IPS-20b (cell line): ENCODE measurements around the gene SEPTIN8.

Experiments used
- H3K27ac ChIP-seq: one replicate; pipeline ENCODE4 v1.5.1; 2013; ENCODE audit warnings: low read length
- H3K27me3 ChIP-seq: 2 replicates; pipeline ENCODE4 v1.6.1; 2013; ENCODE audit warnings: mild to moderate bottlenecking, low read length, inconsistent platforms; ENCODE audit not compliant: insufficient read depth
- H3K36me3 ChIP-seq: 2 replicates; pipeline ENCODE4 v1.6.1; 2013; ENCODE audit warnings: low read depth, mild to moderate bottlenecking, inconsistent platforms, low read length, moderate library complexity; ENCODE audit not compliant: insufficient read depth
- H3K4me1 ChIP-seq: 2 replicates; pipeline ENCODE4 v1.6.1; 2013; ENCODE audit warnings: mild to moderate bottlenecking, control low read depth, inconsistent platforms, low read length, moderate library complexity; ENCODE audit not compliant: insufficient read depth
- H3K4me3 ChIP-seq: 2 replicates; pipeline ENCODE4 v1.5.1; 2013; ENCODE audit warnings: mild to moderate bottlenecking, low read length, inconsistent platforms
- H3K9ac ChIP-seq: 2 replicates; pipeline ENCODE4 v1.6.1; 2013; ENCODE audit warnings: low read depth, mild to moderate bottlenecking, inconsistent platforms, low read length, moderate library complexity
- H3K9me3 ChIP-seq: 2 replicates; pipeline ENCODE4 v1.6.1; 2013; ENCODE audit warnings: mild to moderate bottlenecking, low read depth, low read length, inconsistent platforms; ENCODE audit not compliant: insufficient read depth

Gene SEPTIN8

GRCh38 chr5:132766806-132767055 lies 10.3 kb downstream of the SEPTIN8 start:
- Histone ChIP-seq H3K36me3 (no peaks in the 10 kb centered on the region), H3K4me3 (no peak overlapping the region), H3K27me3 (no peaks in the 10 kb centered on the region), H3K9me3 (no peaks in the 10 kb centered on the region), H3K27ac (no peak overlapping the region), H3K9ac (no peak overlapping the region), H3K4me1 (peaks cover 13% of the 10 kb centered on the region; the same call in 1 of the 2 replicates)

GRCh38 chr5:132766020-132766805 lies 10.8 kb downstream of the SEPTIN8 start:
- Histone ChIP-seq H3K36me3 (no peaks in the 10 kb centered on the region), H3K27ac (no peak overlapping the region), H3K4me3 (no peak overlapping the region), H3K27me3 (no peaks in the 10 kb centered on the region), H3K9ac (no peak overlapping the region), H3K4me1 (0 out of 2 replicates have a peak, but pooled peaks cover 8% of the 10 kb centered on the region), H3K9me3 (no peaks in the 10 kb centered on the region)

DNA sequence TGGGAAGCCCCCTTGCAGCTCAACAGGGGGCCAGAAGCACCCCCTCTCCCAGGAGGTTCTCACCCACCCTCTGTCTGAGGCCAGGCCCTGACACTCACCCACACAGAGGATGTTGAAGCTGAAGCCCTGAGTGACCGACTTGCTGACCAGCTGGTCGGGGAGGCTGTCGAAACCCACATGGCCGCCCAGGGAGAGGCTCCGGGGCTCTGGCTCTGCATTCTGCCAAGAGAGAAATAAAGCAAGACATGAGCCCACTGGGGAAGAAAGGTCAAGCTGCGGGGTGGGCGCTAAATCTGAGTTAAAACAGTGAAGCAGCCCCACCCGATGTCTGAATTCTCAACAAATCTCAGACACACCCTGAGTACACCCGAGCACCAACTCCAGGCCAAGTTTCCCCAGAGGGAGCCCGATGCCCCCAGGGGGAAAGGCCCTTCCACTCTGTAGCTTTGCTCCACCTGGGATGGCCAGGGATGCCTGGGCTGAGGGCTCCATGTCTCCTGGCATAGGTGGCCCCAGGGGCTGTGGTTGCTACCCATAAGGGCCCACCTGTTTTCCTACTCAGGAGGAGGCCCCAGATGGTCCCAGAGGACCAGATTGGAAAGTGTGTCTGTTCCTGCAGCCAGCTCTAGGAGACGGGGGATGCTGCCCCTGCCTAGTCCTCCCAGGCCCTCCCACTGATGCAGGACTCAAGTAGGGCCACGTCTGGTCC lies 11.6 kb downstream of the SEPTIN8 start:
- Histone ChIP-seq H3K9ac (no peak overlapping the region), H3K4me1 (0 out of 2 replicates have a peak, but pooled peaks cover under 1% of the 10 kb centered on the region), H3K4me3 (no peak overlapping the region), H3K9me3 (no peaks in the 10 kb centered on the region), H3K27ac (no peak overlapping the region), H3K27me3 (no peaks in the 10 kb centered on the region), H3K36me3 (no peaks in the 10 kb centered on the region)

- H3K4me1 ChIP-seq, result no peaks in the 10 kb centered on the region
- no peaks in the 10 kb centered on the region for H3K36me3 ChIP-seq
- H3K9me3 ChIP-seq, result no peaks in the 10 kb centered on the region
- H3K9ac ChIP-seq, result no peak overlapping the region
- no peaks in the 10 kb centered on the region for H3K27me3 ChIP-seq
- H3K27ac ChIP-seq, result no peak overlapping the region
- no peak overlapping the region for H3K4me3 ChIP-seq
These were observed 12.3 kb downstream of the SEPTIN8 start for GRCh38 chr5:132764671-132765238.

DNA sequence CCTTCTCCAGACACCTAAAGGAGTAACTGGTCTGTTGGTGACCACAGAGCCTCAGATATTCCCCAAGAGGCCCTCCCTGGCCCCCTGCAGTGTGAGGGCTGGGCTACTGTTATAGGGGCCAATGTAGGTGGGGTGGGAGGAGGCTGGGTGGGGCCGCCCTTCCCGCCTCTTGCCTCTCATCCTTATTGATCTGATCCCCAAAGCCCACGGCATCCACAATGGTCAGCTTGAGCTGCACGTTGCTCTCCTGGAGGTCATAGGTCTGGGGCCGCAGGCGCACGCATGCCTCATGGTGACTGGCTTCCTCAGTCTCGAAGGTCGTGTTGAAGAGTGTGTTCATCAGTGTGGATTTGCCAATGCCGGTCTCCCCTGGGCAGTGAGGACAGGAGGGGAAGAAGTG lies 13.0 kb downstream of the SEPTIN8 start:
- H3K27me3 ChIP-seq, result no peaks in the 10 kb centered on the region
- no peaks in the 10 kb centered on the region for H3K4me1 ChIP-seq
- H3K9me3 ChIP-seq, result no peaks in the 10 kb centered on the region
- H3K4me3 ChIP-seq, result no peak overlapping the region
- H3K36me3 ChIP-seq, result no peaks in the 10 kb centered on the region
- H3K9ac ChIP-seq, result no peak overlapping the region
- H3K27ac ChIP-seq, result no peak overlapping the region

DNA sequence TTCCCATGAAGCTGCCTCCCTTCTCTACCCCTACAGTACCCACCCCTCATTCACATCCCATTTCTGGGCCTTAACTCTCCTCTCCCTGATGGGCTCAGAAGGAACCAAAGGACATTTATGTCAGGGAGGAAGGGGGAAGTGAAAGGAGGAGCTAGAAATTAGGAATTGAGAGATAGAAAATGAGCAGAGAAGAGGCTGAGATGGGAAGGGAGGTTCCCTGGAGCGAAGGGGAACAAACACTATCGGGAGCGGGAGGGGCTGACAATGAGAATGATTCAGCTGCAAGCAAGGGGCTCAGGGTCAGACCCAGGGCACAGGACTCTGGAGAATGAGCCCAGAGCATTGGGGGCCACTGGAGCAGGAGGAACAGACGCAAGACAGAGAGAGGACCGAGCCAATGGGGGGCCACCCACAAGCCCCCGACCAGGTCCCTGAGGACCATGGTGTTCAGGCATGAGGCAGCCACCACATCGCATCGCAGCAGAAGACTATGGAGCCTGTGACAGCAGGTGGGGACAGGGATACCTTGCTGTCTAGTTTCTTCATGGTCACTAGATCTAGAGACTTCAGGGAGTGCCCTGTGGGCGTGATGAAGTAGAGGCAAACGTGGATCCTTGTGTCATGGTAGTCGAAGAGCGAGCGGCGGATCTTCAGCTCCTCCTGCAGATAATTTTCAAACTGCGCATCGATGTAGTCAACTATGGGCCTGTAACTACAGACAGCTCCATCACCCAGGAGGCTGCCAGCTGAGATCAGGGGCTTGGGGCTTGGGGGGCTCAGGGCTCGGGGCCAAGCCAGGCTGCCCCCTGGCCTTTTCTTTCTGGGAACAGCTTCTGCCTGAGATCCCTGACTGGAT lies 13.6 kb downstream of the SEPTIN8 start:
- no peak overlapping the region for H3K4me3 ChIP-seq
- peaks cover 5% of the 10 kb centered on the region; the same call in 1 of the 2 replicates for H3K36me3 ChIP-seq
- no peaks in the 10 kb centered on the region for H3K9me3 ChIP-seq
- no peak overlapping the region for H3K9ac ChIP-seq
- no peaks in the 10 kb centered on the region for H3K4me1 ChIP-seq
- no peak overlapping the region for H3K27ac ChIP-seq
- no peaks in the 10 kb centered on the region for H3K27me3 ChIP-seq

GRCh38 chr5:132762246-132763000 lies 14.6 kb downstream of the SEPTIN8 start:
- Histone ChIP-seq H3K36me3 (peaks cover 6% of the 10 kb centered on the region; the same call in 1 of the 2 replicates), H3K27ac (no peak overlapping the region), H3K4me1 (no peaks in the 10 kb centered on the region), H3K27me3 (no peaks in the 10 kb centered on the region), H3K9ac (no peak overlapping the region), H3K9me3 (no peaks in the 10 kb centered on the region), H3K4me3 (no peak overlapping the region)

DNA sequence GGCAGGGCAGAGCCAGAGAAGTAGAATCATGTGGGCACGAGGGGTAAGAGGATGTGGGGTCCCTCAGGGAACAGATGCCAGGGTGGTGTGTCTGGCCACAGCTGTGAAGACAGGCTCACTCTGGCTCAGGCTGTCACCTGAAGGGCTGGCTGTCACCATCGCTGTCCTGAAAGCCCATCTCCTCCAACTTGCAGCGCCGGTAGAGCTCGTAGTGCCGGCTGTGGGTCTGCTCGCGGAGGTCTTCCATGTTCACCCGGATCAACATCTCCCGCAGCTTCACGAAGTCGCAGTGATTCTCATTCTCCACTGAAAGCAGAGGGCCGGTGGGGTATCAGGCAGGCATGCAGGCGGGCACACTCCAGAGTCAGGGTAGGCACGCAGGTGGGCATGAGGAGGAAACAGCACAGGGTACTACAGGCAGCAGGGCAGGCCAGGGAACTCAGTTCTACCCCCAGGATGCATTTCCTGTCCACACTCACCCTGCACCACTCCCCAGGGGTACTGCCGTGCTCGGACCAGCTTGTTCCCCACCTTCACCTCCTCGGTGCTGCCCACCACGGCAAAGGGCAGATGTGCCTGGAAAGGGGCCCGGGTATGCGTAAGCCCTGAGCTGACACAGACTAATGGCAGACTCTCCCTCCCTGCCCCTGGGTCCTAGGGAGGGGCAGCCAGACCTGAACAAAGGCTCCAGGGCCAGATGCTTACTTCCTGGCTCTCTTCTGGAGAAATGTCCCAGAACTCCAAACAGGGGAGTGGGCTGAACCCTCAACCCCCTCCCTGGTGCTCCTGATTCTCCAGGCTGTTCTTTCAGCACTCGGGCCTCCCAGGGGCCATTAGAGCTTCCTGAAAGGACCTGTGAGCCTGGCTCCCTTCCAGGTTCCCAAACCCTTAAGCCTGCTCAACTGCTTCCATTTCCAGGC lies 15.5 kb downstream of the SEPTIN8 start:
- no peak overlapping the region for H3K9ac ChIP-seq
- no peaks in the 10 kb centered on the region for H3K27me3 ChIP-seq
- peaks cover 6% of the 10 kb centered on the region; the same call in 1 of the 2 replicates for H3K36me3 ChIP-seq
- no peak overlapping the region for H3K4me3 ChIP-seq
- H3K4me1 ChIP-seq, result no peaks in the 10 kb centered on the region
- H3K27ac ChIP-seq, result no peak overlapping the region
- H3K9me3 ChIP-seq, result no peaks in the 10 kb centered on the region

GRCh38 chr5:132760601-132761317 lies 16.3 kb downstream of the SEPTIN8 start:
- Histone ChIP-seq H3K36me3 (peaks cover 6% of the 10 kb centered on the region; the same call in 1 of the 2 replicates), H3K4me1 (no peaks in the 10 kb centered on the region), H3K4me3 (no peak overlapping the region), H3K27me3 (no peaks in the 10 kb centered on the region), H3K27ac (no peak overlapping the region), H3K9me3 (no peaks in the 10 kb centered on the region), H3K9ac (no peak overlapping the region)

GRCh38 chr5:132760049-132760420 lies 17.0 kb downstream of the SEPTIN8 start:
- no peak overlapping the region for H3K9ac ChIP-seq
- peaks cover 1% of the 10 kb centered on the region; the same call in 1 of the 2 replicates for H3K4me1 ChIP-seq
- no peaks in the 10 kb centered on the region for H3K27me3 ChIP-seq
- no peak overlapping the region for H3K4me3 ChIP-seq
- H3K36me3 ChIP-seq, result peaks cover 6% of the 10 kb centered on the region; the same call in 1 of the 2 replicates
- H3K27ac ChIP-seq, result no peak overlapping the region
- no peaks in the 10 kb centered on the region for H3K9me3 ChIP-seq
